GM12875 (cell line): ENCODE measurements around the gene TXNL4A.

Source experiments
- H3K4me3 ChIP-seq: one replicate; pipeline ENCODE4 v1.5.1; 2011; ENCODE audit warnings: low read depth, low read length, control low read depth
- TF ChIP-seq, protein P1 (sequence below): IDR thresholded peaks from 2 replicates; pipeline ENCODE4 v1.5.1; 2011; ENCODE audit warnings: low read depth, mild to moderate bottlenecking, control low read depth, inconsistent platforms, low read length, moderate library complexity, borderline replicate concordance; ENCODE audit not compliant: insufficient read depth

The TXNL4A gene

DNA sequence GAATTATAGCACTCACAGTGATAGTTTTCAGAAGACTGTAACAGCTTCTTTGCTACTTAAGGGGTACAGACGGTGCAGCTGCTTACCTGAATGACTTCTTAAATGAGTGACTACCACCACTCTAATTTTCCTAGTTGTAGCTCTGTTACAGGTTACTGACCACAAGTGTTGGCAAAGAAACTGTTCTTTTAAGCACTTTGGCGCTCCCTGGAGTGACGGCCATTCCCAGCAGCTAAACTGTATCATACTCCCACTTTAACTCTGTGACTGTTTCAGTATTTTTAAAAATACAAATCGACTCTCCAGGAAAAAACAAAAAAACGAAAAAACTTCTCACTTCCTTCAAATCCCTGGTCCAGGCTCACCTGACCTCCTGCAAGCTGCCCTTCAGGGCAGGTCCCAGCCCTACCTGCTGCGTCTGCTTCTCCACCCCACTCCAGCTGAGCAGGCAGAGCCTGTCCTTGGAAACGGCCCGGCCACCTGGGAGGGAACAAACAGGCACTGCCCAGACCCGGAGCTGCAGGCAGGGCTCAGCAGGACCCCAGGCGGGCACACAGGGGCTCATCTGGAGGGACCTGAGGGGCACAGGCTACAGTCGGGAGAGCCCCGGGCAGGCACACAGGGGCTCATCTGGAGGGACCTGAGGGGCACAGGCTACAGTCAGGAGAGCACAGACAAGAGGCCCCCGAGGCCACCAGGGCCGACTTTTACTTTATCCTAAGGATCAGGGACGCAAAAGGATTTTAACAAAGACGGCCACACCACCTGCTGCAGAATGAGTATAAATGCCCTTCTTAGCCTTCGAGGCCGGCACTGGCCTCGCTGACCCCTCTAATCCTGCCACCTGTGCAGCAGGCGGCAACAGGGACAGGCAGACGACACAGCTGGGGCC, 61.4 kb downstream of the TXNL4A start:
- no peak overlapping the region for H3K4me3 ChIP-seq
- TF ChIP-seq, protein P1, sequence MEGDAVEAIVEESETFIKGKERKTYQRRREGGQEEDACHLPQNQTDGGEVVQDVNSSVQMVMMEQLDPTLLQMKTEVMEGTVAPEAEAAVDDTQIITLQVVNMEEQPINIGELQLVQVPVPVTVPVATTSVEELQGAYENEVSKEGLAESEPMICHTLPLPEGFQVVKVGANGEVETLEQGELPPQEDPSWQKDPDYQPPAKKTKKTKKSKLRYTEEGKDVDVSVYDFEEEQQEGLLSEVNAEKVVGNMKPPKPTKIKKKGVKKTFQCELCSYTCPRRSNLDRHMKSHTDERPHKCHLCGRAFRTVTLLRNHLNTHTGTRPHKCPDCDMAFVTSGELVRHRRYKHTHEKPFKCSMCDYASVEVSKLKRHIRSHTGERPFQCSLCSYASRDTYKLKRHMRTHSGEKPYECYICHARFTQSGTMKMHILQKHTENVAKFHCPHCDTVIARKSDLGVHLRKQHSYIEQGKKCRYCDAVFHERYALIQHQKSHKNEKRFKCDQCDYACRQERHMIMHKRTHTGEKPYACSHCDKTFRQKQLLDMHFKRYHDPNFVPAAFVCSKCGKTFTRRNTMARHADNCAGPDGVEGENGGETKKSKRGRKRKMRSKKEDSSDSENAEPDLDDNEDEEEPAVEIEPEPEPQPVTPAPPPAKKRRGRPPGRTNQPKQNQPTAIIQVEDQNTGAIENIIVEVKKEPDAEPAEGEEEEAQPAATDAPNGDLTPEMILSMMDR, result no peak

DNA sequence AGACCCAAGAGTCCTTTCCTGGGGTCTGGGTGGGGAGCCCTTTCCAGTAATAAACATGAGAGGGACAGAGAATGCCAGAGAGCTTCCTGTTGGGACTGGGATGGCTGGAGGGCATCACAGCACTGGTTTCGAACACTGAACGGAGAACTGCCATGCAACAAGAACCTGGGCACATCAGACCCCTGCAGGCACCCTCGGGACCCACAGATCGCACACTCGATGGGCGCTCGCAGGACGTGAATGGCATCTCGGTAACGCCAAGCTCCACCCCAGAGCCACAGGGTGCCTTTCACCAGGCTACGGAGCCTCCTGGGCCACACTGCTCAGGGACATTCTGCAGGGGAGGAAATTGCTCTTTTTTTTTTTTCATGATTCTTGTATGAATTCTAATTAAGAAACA, 62.1 kb downstream of the TXNL4A start:
- TF ChIP-seq, protein P1, result no peak
- no peak overlapping the region for H3K4me3 ChIP-seq

DNA sequence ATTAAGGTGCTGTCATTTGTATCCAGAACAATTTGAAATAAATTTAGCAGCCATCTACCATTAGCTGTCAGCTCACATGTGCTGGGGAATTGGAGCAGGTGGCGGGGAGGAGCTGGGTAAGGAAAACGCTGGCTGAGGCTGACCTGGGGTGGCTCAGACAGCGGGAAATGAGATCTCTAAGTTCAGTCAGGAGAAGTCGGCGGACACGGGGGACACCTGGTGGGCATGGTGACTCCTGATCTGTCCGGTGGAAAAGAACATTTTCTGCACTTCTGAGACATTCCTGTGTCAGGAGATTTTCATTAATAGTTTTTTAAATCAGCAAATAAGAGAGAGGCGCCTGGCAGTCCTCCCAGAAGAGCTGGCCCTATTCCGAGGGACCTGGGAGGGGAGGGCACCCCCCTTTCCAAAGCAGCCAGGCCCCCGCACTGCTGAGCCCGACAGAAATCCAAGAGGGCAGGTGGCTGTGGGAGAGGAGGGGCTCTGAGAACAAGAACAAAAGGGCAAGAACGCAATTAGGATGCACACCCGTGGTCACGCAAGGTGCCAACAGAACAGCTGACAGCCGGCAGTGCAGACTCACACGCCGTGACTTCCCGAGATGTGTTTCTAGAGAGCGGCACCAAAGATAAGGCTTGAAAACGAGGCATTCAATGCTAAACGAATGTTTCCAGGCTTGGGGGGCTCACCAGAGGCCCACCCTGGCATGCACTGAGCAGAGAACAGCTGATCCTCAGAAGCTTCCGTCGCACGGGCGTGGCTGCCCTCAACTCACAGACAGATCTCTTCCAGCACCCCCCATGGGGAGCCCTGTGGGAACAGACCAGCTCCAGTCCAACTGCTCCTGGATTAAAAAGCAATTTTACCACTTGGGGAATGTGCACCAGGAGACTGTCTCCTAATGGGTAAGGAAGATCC, 63.3 kb downstream of the TXNL4A start:
- no peak overlapping the region for H3K4me3 ChIP-seq
- TF ChIP-seq, protein P1, result no peak

DNA sequence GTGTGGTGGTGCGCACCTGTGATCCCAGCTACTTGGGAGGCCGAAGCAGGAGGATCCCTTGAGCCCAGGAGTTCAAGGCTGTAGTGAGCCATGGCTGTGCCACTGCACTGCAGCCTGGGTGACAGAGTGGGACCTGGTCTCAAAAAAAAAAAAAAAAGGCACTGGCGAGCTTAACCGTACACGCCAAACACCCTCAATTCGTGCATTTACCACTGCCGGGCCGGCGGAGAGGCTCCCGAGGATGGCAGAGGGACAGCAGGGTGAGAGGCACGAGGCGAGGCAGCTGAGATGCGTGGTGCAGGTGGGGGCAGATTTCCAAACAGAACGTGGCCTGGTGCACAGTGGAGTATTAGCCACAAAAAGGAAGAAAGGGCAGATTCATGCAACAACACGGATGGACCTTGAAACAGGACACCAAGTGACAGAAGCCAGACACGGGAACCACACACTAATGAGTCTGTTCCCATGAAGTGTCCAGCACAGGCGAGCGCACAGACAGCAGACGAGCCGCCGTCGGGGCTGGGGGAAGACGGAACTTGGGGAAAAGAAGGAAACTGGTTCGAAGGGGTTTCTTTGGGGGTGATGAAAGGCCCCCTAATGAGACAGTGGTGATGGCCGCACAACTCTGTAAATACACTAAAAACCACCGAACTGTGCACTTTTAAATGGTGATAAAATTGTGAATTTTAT, 64.3 kb downstream of the TXNL4A start:
- H3K4me3 ChIP-seq, result no peak overlapping the region
- TF ChIP-seq, protein P1, result no peak

DNA sequence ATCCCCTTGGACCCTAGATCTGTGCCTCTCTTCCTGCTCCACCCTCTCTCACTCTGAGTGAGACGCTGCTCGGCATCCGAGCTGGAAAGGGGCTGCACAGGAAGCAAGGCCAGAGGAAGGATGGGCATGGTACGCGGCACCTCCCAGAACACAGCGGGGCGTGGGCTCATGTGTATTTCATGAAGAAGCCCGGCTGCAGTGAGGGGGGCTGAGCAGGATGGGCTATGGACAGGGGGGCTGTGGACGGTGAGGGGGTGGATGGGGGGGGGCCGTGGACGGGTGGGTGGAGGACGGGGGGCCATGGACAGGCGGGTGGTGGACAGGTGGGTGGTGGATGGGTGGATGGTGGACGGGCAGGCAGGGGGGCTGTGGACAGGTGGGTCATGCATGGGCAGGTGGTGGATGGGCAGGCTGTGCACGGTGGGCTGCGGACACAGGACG, 65.4 kb downstream of the TXNL4A start:
- no peak overlapping the region for H3K4me3 ChIP-seq
- TF ChIP-seq, protein P1, result no peak

DNA sequence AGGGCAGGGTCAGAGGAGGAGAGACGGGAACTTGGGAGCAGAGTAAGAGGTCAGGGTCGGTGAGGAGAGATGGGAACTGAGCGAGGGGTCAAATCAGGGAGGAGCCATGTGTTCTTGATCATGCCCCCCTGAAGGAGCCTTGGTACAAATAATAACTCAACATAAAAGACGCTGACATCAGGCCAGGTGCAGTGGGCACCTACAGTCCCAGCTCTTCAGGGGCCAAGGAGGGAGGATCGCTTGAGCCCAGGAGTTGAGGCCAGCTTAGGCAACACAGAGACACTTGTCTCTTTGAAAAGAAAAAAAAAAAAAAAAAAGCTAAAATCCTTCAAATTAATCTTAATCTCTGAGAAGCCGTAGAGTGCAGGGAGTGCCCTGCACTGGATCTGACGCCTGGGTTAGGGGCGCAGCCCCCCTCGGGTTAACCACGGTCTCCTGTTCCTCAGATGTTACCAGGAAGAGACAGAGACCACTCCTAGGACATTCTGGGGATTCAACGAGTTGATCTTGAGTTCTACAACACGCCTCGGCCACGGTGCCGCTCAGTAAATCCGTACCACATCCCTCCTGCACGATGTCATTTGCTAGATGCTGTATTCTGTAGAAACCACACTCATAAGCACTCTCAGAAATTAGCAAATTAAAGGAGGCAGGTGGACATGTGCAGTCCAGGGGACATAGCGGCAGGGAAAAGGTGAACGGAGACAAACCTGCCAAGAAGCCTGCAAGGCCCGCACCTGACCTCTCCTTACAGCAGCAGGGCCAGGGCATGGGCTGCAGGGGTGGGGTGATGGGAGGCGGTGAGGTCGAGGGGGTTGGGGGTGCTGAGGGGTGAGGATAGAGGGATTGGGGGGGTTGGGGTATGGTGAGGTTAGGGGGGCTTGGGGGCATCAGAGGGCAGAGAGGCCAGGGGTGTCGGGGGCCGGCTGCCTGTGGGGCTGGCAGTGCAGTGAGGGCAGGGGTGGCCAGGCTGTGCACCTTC, 66.1 kb downstream of the TXNL4A start:
- TF ChIP-seq, protein P1, result no peak
- H3K4me3 ChIP-seq, result no peak overlapping the region
